OCI-LY1 (cell line): ENCODE measurements around the gene C1orf226.
"Not testable (repeated sequence)": the region's sequence is repeated elsewhere in the genome, so short reads cannot be mapped to it uniquely, and the experiment has no call there.

ENCODE experiments used
- EZH2 ChIP-seq: fragments of 200-600 bp; sonication (generic), shearing (Covaris generic); IDR thresholded peaks from 2 replicates; pipeline ENCODE4 v1.8.0; 2017; ENCODE audit warnings: borderline replicate concordance, mixed run types, mild to moderate bottlenecking, antibody characterized with exemption, low read length, moderate library complexity, mixed read lengths
- TF ChIP-seq, protein P1 (sequence below): fragments of 200-600 bp; sonication (generic), shearing (Covaris generic); IDR thresholded peaks from 2 replicates; pipeline ENCODE4 v1.5.1; 2017; ENCODE audit warnings: mild to moderate bottlenecking, antibody characterized with exemption, low read length, moderate library complexity, mixed read lengths

DNA sequence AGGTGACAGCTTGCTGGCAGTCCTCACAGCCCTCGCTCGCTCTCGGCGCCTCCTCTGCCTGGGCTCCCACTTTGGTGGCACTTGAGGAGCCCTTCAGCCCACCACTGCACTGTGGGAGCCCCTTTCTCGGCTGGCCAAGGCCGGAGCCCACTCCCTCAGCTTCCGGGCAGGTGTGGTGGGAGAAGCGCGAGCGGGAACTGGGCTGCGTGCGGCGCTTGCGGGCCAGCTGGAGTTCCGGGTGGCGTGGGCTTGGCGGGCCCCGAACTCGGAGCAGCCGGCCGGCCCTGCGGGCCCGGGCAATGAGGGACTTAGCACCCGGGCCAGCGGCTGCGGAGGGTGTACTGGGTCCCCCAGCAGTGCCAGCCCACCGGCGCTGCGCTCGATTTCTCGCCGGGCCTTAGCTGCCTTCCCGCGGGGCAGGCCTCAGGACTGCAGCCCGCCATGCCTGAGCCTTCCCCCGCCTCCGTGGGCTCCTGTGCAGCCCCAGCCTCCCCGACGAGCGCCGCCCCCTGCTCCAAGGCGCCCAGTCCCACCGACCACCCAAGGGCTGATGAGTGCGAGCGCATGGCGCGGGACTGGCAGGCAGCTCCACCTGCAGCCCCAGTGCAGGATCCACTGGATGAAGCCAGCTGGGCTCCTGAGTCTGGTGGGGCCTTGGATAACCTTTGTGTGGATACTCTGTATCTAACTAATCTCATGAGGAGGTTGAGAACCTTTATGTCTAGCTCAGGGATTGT is 51.6 kb downstream of the C1orf226 start:
- TF ChIP-seq, protein P1, sequence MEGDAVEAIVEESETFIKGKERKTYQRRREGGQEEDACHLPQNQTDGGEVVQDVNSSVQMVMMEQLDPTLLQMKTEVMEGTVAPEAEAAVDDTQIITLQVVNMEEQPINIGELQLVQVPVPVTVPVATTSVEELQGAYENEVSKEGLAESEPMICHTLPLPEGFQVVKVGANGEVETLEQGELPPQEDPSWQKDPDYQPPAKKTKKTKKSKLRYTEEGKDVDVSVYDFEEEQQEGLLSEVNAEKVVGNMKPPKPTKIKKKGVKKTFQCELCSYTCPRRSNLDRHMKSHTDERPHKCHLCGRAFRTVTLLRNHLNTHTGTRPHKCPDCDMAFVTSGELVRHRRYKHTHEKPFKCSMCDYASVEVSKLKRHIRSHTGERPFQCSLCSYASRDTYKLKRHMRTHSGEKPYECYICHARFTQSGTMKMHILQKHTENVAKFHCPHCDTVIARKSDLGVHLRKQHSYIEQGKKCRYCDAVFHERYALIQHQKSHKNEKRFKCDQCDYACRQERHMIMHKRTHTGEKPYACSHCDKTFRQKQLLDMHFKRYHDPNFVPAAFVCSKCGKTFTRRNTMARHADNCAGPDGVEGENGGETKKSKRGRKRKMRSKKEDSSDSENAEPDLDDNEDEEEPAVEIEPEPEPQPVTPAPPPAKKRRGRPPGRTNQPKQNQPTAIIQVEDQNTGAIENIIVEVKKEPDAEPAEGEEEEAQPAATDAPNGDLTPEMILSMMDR = not testable (repeated sequence)
- TF ChIP-seq EZH2 = not testable (repeated sequence)
